ENCODE measurements around the gene ZNRD2.

ZNRD2 gene

GRCh38 chr11:65589444-65590239 is 19.4 kb downstream of the ZNRD2 start:
- Histone ChIP-seq H3K4me3 (ENCODE audit: insufficient read length, low read depth) (no peak overlapping the region), H3K4me1 (ENCODE audit: insufficient read depth, insufficient read length) (peaks cover 42% of the 10 kb centered on the region), H3K27me3 (ENCODE audit: insufficient read depth, insufficient read length) (peaks cover 5% of the 10 kb centered on the region), H3K9ac (ENCODE audit: insufficient read length, low read depth) (peak overlapping the region; percentile 51), H3K9me3 (ENCODE audit: insufficient read depth, low read length) (no peaks in the 10 kb centered on the region), H3K36me3 (ENCODE audit: insufficient read depth, insufficient read length, low read length) (peaks cover 22% of the 10 kb centered on the region)
- TF ChIP-seq SUZ12 (IDR thresholded peaks at IDR 0.05; ENCODE audit: extremely low read depth, insufficient read depth, insufficient read length), result no peak
- no peak for TF ChIP-seq YY1 (IDR thresholded peaks at IDR 0.05; ENCODE audit: insufficient read depth, insufficient read length)
- no peak for TF ChIP-seq ZNF274 (IDR thresholded peaks at IDR 0.05; ENCODE audit: low read depth, low read length)
- DNase-seq (ENCODE audit: low read depth, low spot score), result no peak

GRCh38 chr11:65590240-65590738 is 20.0 kb downstream of the ZNRD2 start:
- H3K36me3 ChIP-seq (ENCODE audit: insufficient read depth, insufficient read length, low read length), result peaks cover 18% of the 10 kb centered on the region
- H3K27me3 ChIP-seq (ENCODE audit: insufficient read depth, insufficient read length), result peaks cover 5% of the 10 kb centered on the region
- H3K4me1 ChIP-seq (ENCODE audit: insufficient read depth, insufficient read length), result peaks cover 42% of the 10 kb centered on the region
- no peak overlapping the region for H3K4me3 ChIP-seq (ENCODE audit: insufficient read length, low read depth)
- DNase-seq (ENCODE audit: low read depth, low spot score), result no peak
- no peaks in the 10 kb centered on the region for H3K9me3 ChIP-seq (ENCODE audit: insufficient read depth, low read length)
- no peak for TF ChIP-seq YY1 (IDR thresholded peaks at IDR 0.05; ENCODE audit: insufficient read depth, insufficient read length)
- no peak overlapping the region for H3K9ac ChIP-seq (ENCODE audit: insufficient read length, low read depth)

- TF ChIP-seq ZNF274 (IDR thresholded peaks at IDR 0.05; ENCODE audit: low read depth, low read length), result no peak
- TF ChIP-seq SUZ12 (IDR thresholded peaks at IDR 0.05; ENCODE audit: extremely low read depth, insufficient read depth, insufficient read length), result no peak
- TF ChIP-seq YY1 (IDR thresholded peaks at IDR 0.05; ENCODE audit: insufficient read depth, insufficient read length), result no peak
- Histone ChIP-seq H3K4me3 (ENCODE audit: insufficient read length, low read depth) (peak overlapping the region; percentile 22), H3K9me3 (ENCODE audit: insufficient read depth, low read length) (no peaks in the 10 kb centered on the region), H3K4me1 (ENCODE audit: insufficient read depth, insufficient read length) (peaks cover 46% of the 10 kb centered on the region), H3K9ac (ENCODE audit: insufficient read length, low read depth) (peak overlapping the region; percentile 84), H3K27me3 (ENCODE audit: insufficient read depth, insufficient read length) (peaks cover 5% of the 10 kb centered on the region), H3K36me3 (ENCODE audit: insufficient read depth, insufficient read length, low read length) (peaks cover 22% of the 10 kb centered on the region)
- DNase-seq (ENCODE audit: low read depth, low spot score), result peak; percentile 75
These were observed 21.9 kb downstream of the ZNRD2 start for GRCh38 chr11:65591939-65592857.

- Histone ChIP-seq H3K9ac (ENCODE audit: insufficient read length, low read depth) (peak overlapping the region; percentile 24), H3K4me3 (ENCODE audit: insufficient read length, low read depth) (no peak overlapping the region), H3K36me3 (ENCODE audit: insufficient read depth, insufficient read length, low read length) (peaks cover 29% of the 10 kb centered on the region), H3K9me3 (ENCODE audit: insufficient read depth, low read length) (no peaks in the 10 kb centered on the region), H3K27me3 (ENCODE audit: insufficient read depth, insufficient read length) (peaks cover 5% of the 10 kb centered on the region), H3K4me1 (ENCODE audit: insufficient read depth, insufficient read length) (peaks cover 38% of the 10 kb centered on the region)
- TF ChIP-seq YY1 (IDR thresholded peaks at IDR 0.05; ENCODE audit: insufficient read depth, insufficient read length) (no peak), SUZ12 (IDR thresholded peaks at IDR 0.05; ENCODE audit: extremely low read depth, insufficient read depth, insufficient read length) (no peak), ZNF274 (IDR thresholded peaks at IDR 0.05; ENCODE audit: low read depth, low read length) (no peak)
- no peak for DNase-seq (ENCODE audit: low read depth, low spot score)
These were observed 22.7 kb downstream of the ZNRD2 start for GRCh38 chr11:65592858-65593517.

GRCh38 chr11:65593518-65594414 is 23.5 kb downstream of the ZNRD2 start:
- Histone ChIP-seq H3K4me1 (ENCODE audit: insufficient read depth, insufficient read length) (peaks cover 30% of the 10 kb centered on the region), H3K36me3 (ENCODE audit: insufficient read depth, insufficient read length, low read length) (peaks cover 36% of the 10 kb centered on the region), H3K27me3 (ENCODE audit: insufficient read depth, insufficient read length) (peaks cover 5% of the 10 kb centered on the region), H3K9me3 (ENCODE audit: insufficient read depth, low read length) (no peaks in the 10 kb centered on the region), H3K9ac (ENCODE audit: insufficient read length, low read depth) (no peak overlapping the region), H3K4me3 (ENCODE audit: insufficient read length, low read depth) (no peak overlapping the region)
- TF ChIP-seq ZNF274 (IDR thresholded peaks at IDR 0.05; ENCODE audit: low read depth, low read length) (no peak), YY1 (IDR thresholded peaks at IDR 0.05; ENCODE audit: insufficient read depth, insufficient read length) (no peak), SUZ12 (IDR thresholded peaks at IDR 0.05; ENCODE audit: extremely low read depth, insufficient read depth, insufficient read length) (no peak)
- no peak for DNase-seq (ENCODE audit: low read depth, low spot score)

- H3K36me3 ChIP-seq (ENCODE audit: insufficient read depth, insufficient read length, low read length), result peaks cover 46% of the 10 kb centered on the region
- peaks cover 5% of the 10 kb centered on the region for H3K27me3 ChIP-seq (ENCODE audit: insufficient read depth, insufficient read length)
- H3K4me1 ChIP-seq (ENCODE audit: insufficient read depth, insufficient read length), result peaks cover 23% of the 10 kb centered on the region
- H3K4me3 ChIP-seq (ENCODE audit: insufficient read length, low read depth), result no peak overlapping the region
- DNase-seq (ENCODE audit: low read depth, low spot score), result no peak
- H3K9ac ChIP-seq (ENCODE audit: insufficient read length, low read depth), result no peak overlapping the region
- no peak for TF ChIP-seq SUZ12 (IDR thresholded peaks at IDR 0.05; ENCODE audit: extremely low read depth, insufficient read depth, insufficient read length)
- TF ChIP-seq YY1 (IDR thresholded peaks at IDR 0.05; ENCODE audit: insufficient read depth, insufficient read length), result no peak
- no peak for TF ChIP-seq ZNF274 (IDR thresholded peaks at IDR 0.05; ENCODE audit: low read depth, low read length)
- no peaks in the 10 kb centered on the region for H3K9me3 ChIP-seq (ENCODE audit: insufficient read depth, low read length)
These were observed 24.9 kb downstream of the ZNRD2 start for GRCh38 chr11:65595131-65595530.
